ENCODE data around the gene LINC00305.

GRCh38 chr18:64164883-64165282 lies 16.0 kb upstream of the LINC00305 start:
- TF ChIP-seq, protein P1, sequence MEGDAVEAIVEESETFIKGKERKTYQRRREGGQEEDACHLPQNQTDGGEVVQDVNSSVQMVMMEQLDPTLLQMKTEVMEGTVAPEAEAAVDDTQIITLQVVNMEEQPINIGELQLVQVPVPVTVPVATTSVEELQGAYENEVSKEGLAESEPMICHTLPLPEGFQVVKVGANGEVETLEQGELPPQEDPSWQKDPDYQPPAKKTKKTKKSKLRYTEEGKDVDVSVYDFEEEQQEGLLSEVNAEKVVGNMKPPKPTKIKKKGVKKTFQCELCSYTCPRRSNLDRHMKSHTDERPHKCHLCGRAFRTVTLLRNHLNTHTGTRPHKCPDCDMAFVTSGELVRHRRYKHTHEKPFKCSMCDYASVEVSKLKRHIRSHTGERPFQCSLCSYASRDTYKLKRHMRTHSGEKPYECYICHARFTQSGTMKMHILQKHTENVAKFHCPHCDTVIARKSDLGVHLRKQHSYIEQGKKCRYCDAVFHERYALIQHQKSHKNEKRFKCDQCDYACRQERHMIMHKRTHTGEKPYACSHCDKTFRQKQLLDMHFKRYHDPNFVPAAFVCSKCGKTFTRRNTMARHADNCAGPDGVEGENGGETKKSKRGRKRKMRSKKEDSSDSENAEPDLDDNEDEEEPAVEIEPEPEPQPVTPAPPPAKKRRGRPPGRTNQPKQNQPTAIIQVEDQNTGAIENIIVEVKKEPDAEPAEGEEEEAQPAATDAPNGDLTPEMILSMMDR (IDR thresholded peaks at IDR 0.05): no peak
- no peak for TF ChIP-seq POLR2A (IDR thresholded peaks at IDR 0.05)
- no peak for TF ChIP-seq POLR2AphosphoS5 (IDR thresholded peaks at IDR 0.05)

Measured in breast epithelium (tissue), 3 donors.